K562 (cell line): ENCODE measurements around the gene PRR36. TPM values are rescaled to one million over a fixed set of nuclear protein-coding genes. Genes with fewer than 3 reads are reported as not detected.

ENCODE experiments used
- CCNT2 ChIP-seq: IDR thresholded peaks from 2 replicates; pipeline ENCODE4 v1.6.1; 2011; ENCODE audit warnings: borderline replicate concordance, low read depth, mild to moderate bottlenecking, moderate library complexity, mixed read lengths, low read length; ENCODE audit not compliant: insufficient read length; ENCODE audit errors: extremely low read depth
- EGR1 ChIP-seq: fragments of 450-650 bp; conservative IDR thresholded peaks from 2 replicates; pipeline ENCODE4 v1.6.1; 2017; ENCODE audit warnings: mild to moderate bottlenecking
- POLR2B ChIP-seq: fragments of 450-650 bp; IDR thresholded peaks from 2 replicates; pipeline ENCODE4 v1.6.1; 2018; ENCODE audit warnings: low read depth; ENCODE audit not compliant: partially characterized antibody
- PURB ChIP-seq: sonication (generic); formaldehyde crosslinking; IDR thresholded peaks from 2 replicates; pipeline ENCODE4 v1.9.0; 2021; ENCODE audit warnings: low read depth, mild to moderate bottlenecking, missing genetic modification reagents
- SP2 ChIP-seq: IDR thresholded peaks from 2 replicates; pipeline ENCODE4 v1.6.1; 2011; ENCODE audit warnings: mild to moderate bottlenecking, low read depth, low read length, moderate library complexity; ENCODE audit not compliant: poor library complexity, severe bottlenecking; ENCODE audit errors: extremely low read depth
- TCF3 ChIP-seq: sonication (generic); formaldehyde crosslinking; IDR thresholded peaks from 2 replicates; pipeline ENCODE4 v1.4.0; 2020; ENCODE audit warnings: mild to moderate bottlenecking, missing genetic modification reagents
- TGIF2 ChIP-seq: sonication (generic); formaldehyde crosslinking; IDR thresholded peaks from 2 replicates; pipeline ENCODE4 v1.8.1; 2022; ENCODE audit warnings: mild to moderate bottlenecking, missing genetic modification reagents, moderate library complexity
- ZEB2 ChIP-seq: fragments of 450-650 bp; IDR thresholded peaks from 2 replicates; pipeline ENCODE4 v1.6.1; 2016
- ZKSCAN3 ChIP-seq: fragments of 250-450 bp; sonication (Bioruptor Pico); IDR thresholded peaks from 2 replicates; pipeline ENCODE4 v1.4.0; 2020
- ZNF699 ChIP-seq: fragments of 250-450 bp; sonication (Bioruptor Pico); IDR thresholded peaks from 2 replicates; pipeline ENCODE4 v1.8.0; 2021; ENCODE audit warnings: mild to moderate bottlenecking, moderate library complexity; ENCODE audit not compliant: insufficient replicate concordance
- polyA plus RNA-seq, 8 experiments: library from polyadenylated mRNA; depleted of rRNA in 4 of 8; stranded (reverse) in 5 of 8; unstranded in 3 of 8; fragments of >200 nt; fragmentation: Nextera tagmentation in 2 of 8; fragmentation: Illumina TruSeq in 1 of 8; extraction: Ambion mirVana in 2 of 8; extraction: Trizol in 1 of 8; gene quantifications; 2 replicates each; pipeline versions ENCODE4 v1.2.1 to v1.2.3, GENCODE V29; 2011 to 2014; ENCODE audit warnings: inconsistent platforms in 1 of 8, missing spikeins in 1 of 8
- total RNA-seq, 7 experiments: library from RNA; depleted of rRNA in 6 of 7; stranded (reverse); fragments of >200 nt in 6 of 7; fragmentation: Illumina TruSeq in 2 of 7; extraction: Trizol in 2 of 7; gene quantifications; 2 replicates each; pipeline versions ENCODE4 v1.2.1 to v1.2.3, GENCODE V29; 2011 to 2021; ENCODE audit warnings: low replicate concordance in 1 of 7
- TF ChIP-seq, protein P1 (sequence below): sonication (generic); formaldehyde crosslinking; IDR thresholded peaks from 2 replicates; pipeline ENCODE4 v1.8.0; 2022; ENCODE audit warnings: mild to moderate bottlenecking, missing genetic modification reagents
- TF ChIP-seq, protein P2 (sequence below): fragments of 250-450 bp; sonication (Bioruptor Pico); IDR thresholded peaks from 2 replicates; pipeline ENCODE4 v1.4.0; 2020; ENCODE audit warnings: mild to moderate bottlenecking, moderate library complexity, borderline replicate concordance
- TF ChIP-seq, protein P3 (sequence below): fragments of 450-650 bp; formaldehyde crosslinking; IDR thresholded peaks from 2 replicates; pipeline ENCODE4 v1.4.0; 2020; ENCODE audit warnings: mild to moderate bottlenecking, moderate library complexity
- TF ChIP-seq, protein P4 (sequence below), 2 experiments: fragments of 150-350 bp in 1 of 2; IDR thresholded peaks; 2 replicates each; pipeline ENCODE4 v1.6.1; 2012 to 2016; ENCODE audit warnings: low read depth in 2 of 2, low read length in 2 of 2, mild to moderate bottlenecking in 1 of 2, moderate library complexity in 1 of 2

PRR36 gene
- total and polyA plus RNA-seq, 9 of the 15 experiments (the other 6 are each of a cell fraction or from before 2014, with no cell fraction given), result 0.05 to 0.42 (median 0.06) TPM; not detected in 6

DNA sequence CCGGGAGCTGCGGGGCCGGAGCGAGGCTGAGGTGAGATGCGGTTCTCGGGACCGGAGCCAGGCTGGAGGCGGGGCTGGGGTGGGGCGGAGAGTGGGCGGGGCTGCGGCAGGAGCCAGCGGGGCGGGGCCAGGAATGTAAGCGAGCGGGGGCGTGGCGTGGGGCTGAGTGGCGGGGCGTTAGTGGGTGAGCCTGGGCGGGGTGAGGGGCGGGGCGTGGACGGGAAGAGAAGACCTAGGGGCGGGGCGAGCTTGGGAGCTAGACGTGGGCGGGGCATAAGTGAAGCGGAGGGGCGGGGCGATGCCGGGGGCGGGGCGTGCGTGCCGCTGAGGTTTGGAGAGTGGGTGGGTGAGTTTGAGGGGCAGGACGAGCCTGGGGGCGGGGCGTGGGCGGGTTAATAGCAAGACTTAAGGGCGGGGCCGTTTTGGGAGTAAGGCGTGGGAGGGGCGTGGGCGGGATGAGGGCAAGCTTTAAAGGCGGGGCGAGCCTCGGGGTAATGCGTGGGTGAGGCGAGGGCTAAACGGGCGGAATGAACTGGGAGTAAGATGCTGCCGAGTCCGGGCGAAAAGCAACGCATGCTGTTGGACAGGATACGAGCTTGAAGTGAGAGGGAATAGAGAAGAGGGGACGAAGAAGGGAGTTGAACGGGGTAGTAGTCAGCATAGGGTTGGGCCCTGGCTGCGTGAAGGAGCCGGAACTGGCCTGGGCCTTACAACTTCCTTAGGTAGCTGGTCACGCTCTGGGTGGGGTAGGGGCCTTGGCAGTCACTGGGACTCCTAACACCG is 46.5 kb upstream of the PRR36 start (continued):
- TF ChIP-seq, protein P1, sequence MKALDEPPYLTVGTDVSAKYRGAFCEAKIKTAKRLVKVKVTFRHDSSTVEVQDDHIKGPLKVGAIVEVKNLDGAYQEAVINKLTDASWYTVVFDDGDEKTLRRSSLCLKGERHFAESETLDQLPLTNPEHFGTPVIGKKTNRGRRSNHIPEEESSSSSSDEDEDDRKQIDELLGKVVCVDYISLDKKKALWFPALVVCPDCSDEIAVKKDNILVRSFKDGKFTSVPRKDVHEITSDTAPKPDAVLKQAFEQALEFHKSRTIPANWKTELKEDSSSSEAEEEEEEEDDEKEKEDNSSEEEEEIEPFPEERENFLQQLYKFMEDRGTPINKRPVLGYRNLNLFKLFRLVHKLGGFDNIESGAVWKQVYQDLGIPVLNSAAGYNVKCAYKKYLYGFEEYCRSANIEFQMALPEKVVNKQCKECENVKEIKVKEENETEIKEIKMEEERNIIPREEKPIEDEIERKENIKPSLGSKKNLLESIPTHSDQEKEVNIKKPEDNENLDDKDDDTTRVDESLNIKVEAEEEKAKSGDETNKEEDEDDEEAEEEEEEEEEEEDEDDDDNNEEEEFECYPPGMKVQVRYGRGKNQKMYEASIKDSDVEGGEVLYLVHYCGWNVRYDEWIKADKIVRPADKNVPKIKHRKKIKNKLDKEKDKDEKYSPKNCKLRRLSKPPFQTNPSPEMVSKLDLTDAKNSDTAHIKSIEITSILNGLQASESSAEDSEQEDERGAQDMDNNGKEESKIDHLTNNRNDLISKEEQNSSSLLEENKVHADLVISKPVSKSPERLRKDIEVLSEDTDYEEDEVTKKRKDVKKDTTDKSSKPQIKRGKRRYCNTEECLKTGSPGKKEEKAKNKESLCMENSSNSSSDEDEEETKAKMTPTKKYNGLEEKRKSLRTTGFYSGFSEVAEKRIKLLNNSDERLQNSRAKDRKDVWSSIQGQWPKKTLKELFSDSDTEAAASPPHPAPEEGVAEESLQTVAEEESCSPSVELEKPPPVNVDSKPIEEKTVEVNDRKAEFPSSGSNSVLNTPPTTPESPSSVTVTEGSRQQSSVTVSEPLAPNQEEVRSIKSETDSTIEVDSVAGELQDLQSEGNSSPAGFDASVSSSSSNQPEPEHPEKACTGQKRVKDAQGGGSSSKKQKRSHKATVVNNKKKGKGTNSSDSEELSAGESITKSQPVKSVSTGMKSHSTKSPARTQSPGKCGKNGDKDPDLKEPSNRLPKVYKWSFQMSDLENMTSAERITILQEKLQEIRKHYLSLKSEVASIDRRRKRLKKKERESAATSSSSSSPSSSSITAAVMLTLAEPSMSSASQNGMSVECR (CRISPR knock-in tag), result peak; percentile 72; the same call in 1 of the 2 replicates
- TF ChIP-seq, protein P2, sequence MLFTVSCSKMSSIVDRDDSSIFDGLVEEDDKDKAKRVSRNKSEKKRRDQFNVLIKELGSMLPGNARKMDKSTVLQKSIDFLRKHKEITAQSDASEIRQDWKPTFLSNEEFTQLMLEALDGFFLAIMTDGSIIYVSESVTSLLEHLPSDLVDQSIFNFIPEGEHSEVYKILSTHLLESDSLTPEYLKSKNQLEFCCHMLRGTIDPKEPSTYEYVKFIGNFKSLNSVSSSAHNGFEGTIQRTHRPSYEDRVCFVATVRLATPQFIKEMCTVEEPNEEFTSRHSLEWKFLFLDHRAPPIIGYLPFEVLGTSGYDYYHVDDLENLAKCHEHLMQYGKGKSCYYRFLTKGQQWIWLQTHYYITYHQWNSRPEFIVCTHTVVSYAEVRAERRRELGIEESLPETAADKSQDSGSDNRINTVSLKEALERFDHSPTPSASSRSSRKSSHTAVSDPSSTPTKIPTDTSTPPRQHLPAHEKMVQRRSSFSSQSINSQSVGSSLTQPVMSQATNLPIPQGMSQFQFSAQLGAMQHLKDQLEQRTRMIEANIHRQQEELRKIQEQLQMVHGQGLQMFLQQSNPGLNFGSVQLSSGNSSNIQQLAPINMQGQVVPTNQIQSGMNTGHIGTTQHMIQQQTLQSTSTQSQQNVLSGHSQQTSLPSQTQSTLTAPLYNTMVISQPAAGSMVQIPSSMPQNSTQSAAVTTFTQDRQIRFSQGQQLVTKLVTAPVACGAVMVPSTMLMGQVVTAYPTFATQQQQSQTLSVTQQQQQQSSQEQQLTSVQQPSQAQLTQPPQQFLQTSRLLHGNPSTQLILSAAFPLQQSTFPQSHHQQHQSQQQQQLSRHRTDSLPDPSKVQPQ (CRISPR knock-in tag), result no peak
- TF ChIP-seq CCNT2, result peak; percentile 1
- TF ChIP-seq ZNF699, result no peak
- TF ChIP-seq, protein P3, sequence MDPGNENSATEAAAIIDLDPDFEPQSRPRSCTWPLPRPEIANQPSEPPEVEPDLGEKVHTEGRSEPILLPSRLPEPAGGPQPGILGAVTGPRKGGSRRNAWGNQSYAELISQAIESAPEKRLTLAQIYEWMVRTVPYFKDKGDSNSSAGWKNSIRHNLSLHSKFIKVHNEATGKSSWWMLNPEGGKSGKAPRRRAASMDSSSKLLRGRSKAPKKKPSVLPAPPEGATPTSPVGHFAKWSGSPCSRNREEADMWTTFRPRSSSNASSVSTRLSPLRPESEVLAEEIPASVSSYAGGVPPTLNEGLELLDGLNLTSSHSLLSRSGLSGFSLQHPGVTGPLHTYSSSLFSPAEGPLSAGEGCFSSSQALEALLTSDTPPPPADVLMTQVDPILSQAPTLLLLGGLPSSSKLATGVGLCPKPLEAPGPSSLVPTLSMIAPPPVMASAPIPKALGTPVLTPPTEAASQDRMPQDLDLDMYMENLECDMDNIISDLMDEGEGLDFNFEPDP, result no peak
- TF ChIP-seq TCF3 (CRISPR knock-in tag), result no peak; the same call in 1 of the 2 replicates
- TF ChIP-seq EGR1, result peak; percentile 100
- peak; percentile 56 for TF ChIP-seq POLR2B
- TF ChIP-seq TGIF2 (CRISPR knock-in tag), result no peak
- no peak for TF ChIP-seq ZKSCAN3 (CRISPR knock-in tag)
- TF ChIP-seq ZEB2, result no peak
- TF ChIP-seq SP2, result no peak
- TF ChIP-seq PURB (CRISPR knock-in tag), result no peak
- TF ChIP-seq, protein P4, sequence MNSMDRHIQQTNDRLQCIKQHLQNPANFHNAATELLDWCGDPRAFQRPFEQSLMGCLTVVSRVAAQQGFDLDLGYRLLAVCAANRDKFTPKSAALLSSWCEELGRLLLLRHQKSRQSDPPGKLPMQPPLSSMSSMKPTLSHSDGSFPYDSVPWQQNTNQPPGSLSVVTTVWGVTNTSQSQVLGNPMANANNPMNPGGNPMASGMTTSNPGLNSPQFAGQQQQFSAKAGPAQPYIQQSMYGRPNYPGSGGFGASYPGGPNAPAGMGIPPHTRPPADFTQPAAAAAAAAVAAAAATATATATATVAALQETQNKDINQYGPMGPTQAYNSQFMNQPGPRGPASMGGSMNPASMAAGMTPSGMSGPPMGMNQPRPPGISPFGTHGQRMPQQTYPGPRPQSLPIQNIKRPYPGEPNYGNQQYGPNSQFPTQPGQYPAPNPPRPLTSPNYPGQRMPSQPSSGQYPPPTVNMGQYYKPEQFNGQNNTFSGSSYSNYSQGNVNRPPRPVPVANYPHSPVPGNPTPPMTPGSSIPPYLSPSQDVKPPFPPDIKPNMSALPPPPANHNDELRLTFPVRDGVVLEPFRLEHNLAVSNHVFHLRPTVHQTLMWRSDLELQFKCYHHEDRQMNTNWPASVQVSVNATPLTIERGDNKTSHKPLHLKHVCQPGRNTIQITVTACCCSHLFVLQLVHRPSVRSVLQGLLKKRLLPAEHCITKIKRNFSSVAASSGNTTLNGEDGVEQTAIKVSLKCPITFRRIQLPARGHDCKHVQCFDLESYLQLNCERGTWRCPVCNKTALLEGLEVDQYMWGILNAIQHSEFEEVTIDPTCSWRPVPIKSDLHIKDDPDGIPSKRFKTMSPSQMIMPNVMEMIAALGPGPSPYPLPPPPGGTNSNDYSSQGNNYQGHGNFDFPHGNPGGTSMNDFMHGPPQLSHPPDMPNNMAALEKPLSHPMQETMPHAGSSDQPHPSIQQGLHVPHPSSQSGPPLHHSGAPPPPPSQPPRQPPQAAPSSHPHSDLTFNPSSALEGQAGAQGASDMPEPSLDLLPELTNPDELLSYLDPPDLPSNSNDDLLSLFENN (IDR thresholded peaks at IDR 0.05; ENCODE audit: low read depth in 2 of 2, low read length in 2 of 2), result 0 out of 4 replicates have a peak, but pooled peaks of 1 of the 2 experiments have one; percentile 31
